Measurements from ENCODE around the gene INSYN1.
"Not testable (repeated sequence)": the region's sequence is repeated elsewhere in the genome, so short reads cannot be mapped to it uniquely, and the experiment has no call there.

The INSYN1 gene

GRCh38 chr15:73710321-73710720 is 42.8 kb downstream of the INSYN1 start:
- no peak for DNase-seq

- no peak for DNase-seq
Observed at GRCh38 chr15:73709686-73710085, 43.5 kb downstream of the INSYN1 start.

GRCh38 chr15:73709241-73709640 is 43.9 kb downstream of the INSYN1 start:
- DNase-seq = no peak

- no peak for DNase-seq
Observed at GRCh38 chr15:73708691-73709090, 44.5 kb downstream of the INSYN1 start.

- DNase-seq = peak; percentile 59
Observed at GRCh38 chr15:73704869-73705645, 48.1 kb downstream of the INSYN1 start.

GRCh38 chr15:73704142-73704868 is 48.8 kb downstream of the INSYN1 start:
- DNase-seq = not testable (repeated sequence)

GRCh38 chr15:73703601-73704000 is 49.5 kb downstream of the INSYN1 start:
- not testable (repeated sequence) for DNase-seq

GRCh38 chr15:73702311-73703239 is 50.6 kb downstream of the INSYN1 start:
- DNase-seq = not testable (repeated sequence)

GRCh38 chr15:73700041-73700842 is 52.9 kb downstream of the INSYN1 start:
- peak; percentile 72 for DNase-seq

- no peak for DNase-seq
Observed at GRCh38 chr15:73699249-73700040, 53.7 kb downstream of the INSYN1 start.

GRCh38 chr15:73697033-73697467 is 56.1 kb downstream of the INSYN1 start:
- DNase-seq = peak; percentile 66

- DNase-seq = no peak
Observed at GRCh38 chr15:73696641-73697001, 56.5 kb downstream of the INSYN1 start.

- no peak for DNase-seq
Observed at GRCh38 chr15:73695773-73696640, 57.1 kb downstream of the INSYN1 start.

- no peak for DNase-seq
Observed at GRCh38 chr15:73694419-73694818, 58.7 kb downstream of the INSYN1 start.

- DNase-seq = no peak
Observed at GRCh38 chr15:73691396-73691795, 61.8 kb downstream of the INSYN1 start.

- no peak for DNase-seq
Observed at GRCh38 chr15:73688455-73688854, 64.7 kb downstream of the INSYN1 start.

GRCh38 chr15:73687351-73687750 is 65.8 kb downstream of the INSYN1 start:
- DNase-seq = no peak

GRCh38 chr15:73686781-73687256 is 66.3 kb downstream of the INSYN1 start:
- DNase-seq = no peak

GRCh38 chr15:73685981-73686380 is 67.2 kb downstream of the INSYN1 start:
- no peak for DNase-seq

Data from activated CD4-positive, CD25-positive, alpha-beta regulatory T cell treated with anti-CD3 and anti-CD28 coated beads, Interleukin-2, amount 50 U/mL, for 72 hours (primary cell).